Prostate gland (tissue), 2 donors: ENCODE measurements around the gene MYLK. TPM values are rescaled to one million over a fixed set of nuclear protein-coding genes. Genes with fewer than 3 reads are reported as not detected.

ENCODE experiments used
- DNase-seq: peaks from one replicate; pipeline ENCODE4 v3.0.0-alpha.2; 2019; ENCODE audit warnings: low spot score
- H3K27ac ChIP-seq, 2 donors: fragments of 200-600 bp; sonication (generic); 2 replicates each; pipeline ENCODE4 v1.5.1; 2017 to 2019
- H3K27me3 ChIP-seq: fragments of 200-600 bp; sonication (generic); replicated peaks from 2 replicates; pipeline ENCODE4 v1.5.1; 2019; ENCODE audit not compliant: insufficient read depth
- H3K36me3 ChIP-seq, 2 donors: fragments of 200-600 bp; sonication (generic); 1 replicate in 1 of 2; 2 replicates in 1 of 2; pipeline versions ENCODE4 v1.5.1 to v1.8.1; 2017 to 2019
- H3K4me1 ChIP-seq: fragments of 200-600 bp; sonication (generic); replicated peaks from 2 replicates; pipeline ENCODE4 v1.5.1; 2019
- H3K4me3 ChIP-seq, 2 donors: fragments of 200-600 bp; sonication (generic); 2 replicates each; pipeline ENCODE4 v1.5.1; 2017 to 2019
- H3K9me3 ChIP-seq: fragments of 200-600 bp; sonication (generic); 2 replicates; pipeline ENCODE4 v1.5.1; 2017
- POLR2A ChIP-seq: fragments of 450-650 bp; IDR thresholded peaks from one replicate; pipeline ENCODE4 v1.6.1; 2016; ENCODE audit warnings: antibody characterized with exemption, mild to moderate bottlenecking
- POLR2AphosphoS5 ChIP-seq: sonication (generic); formaldehyde crosslinking; IDR thresholded peaks from one replicate; pipeline ENCODE4 v1.6.1; 2017; ENCODE audit warnings: antibody characterized with exemption
- WGBS: methylation state at CpG from one replicate; pipeline ENCODE4 v1.1.5; 2018; 5-methylcytosine and 5-hydroxymethylcytosine counted together
- intact Hi-C: fragments of 100-400 bp; cut with DNase I; formaldehyde crosslinking; loops from one replicate; pipeline ENCODE4 v1.14.2; 2022
- total RNA-seq, 2 donors: library from RNA; depleted of rRNA; stranded (reverse); fragments of >200 nt; gene quantifications; one replicate each; pipeline ENCODE4 v1.1.0, GENCODE V29; 2016
- TF ChIP-seq, protein P1 (sequence below), 4 experiments: fragments of 200-600 bp in 2 of 4; fragments of 450-650 bp in 2 of 4; sonication (generic) in 2 of 4; IDR thresholded peaks; 1 replicate in 3 of 4; 2 replicates in 1 of 4; pipeline ENCODE4 v1.5.1; 2016 to 2019; ENCODE audit warnings: antibody characterized with exemption in 4 of 4, mild to moderate bottlenecking in 2 of 4, moderate library complexity in 2 of 4

The MYLK gene, protein sequence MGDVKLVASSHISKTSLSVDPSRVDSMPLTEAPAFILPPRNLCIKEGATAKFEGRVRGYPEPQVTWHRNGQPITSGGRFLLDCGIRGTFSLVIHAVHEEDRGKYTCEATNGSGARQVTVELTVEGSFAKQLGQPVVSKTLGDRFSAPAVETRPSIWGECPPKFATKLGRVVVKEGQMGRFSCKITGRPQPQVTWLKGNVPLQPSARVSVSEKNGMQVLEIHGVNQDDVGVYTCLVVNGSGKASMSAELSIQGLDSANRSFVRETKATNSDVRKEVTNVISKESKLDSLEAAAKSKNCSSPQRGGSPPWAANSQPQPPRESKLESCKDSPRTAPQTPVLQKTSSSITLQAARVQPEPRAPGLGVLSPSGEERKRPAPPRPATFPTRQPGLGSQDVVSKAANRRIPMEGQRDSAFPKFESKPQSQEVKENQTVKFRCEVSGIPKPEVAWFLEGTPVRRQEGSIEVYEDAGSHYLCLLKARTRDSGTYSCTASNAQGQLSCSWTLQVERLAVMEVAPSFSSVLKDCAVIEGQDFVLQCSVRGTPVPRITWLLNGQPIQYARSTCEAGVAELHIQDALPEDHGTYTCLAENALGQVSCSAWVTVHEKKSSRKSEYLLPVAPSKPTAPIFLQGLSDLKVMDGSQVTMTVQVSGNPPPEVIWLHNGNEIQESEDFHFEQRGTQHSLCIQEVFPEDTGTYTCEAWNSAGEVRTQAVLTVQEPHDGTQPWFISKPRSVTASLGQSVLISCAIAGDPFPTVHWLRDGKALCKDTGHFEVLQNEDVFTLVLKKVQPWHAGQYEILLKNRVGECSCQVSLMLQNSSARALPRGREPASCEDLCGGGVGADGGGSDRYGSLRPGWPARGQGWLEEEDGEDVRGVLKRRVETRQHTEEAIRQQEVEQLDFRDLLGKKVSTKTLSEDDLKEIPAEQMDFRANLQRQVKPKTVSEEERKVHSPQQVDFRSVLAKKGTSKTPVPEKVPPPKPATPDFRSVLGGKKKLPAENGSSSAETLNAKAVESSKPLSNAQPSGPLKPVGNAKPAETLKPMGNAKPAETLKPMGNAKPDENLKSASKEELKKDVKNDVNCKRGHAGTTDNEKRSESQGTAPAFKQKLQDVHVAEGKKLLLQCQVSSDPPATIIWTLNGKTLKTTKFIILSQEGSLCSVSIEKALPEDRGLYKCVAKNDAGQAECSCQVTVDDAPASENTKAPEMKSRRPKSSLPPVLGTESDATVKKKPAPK (N-terminal part only)
- total RNA-seq = 100 to 1,000 TPM; 345 to 600 TPM

DNA sequence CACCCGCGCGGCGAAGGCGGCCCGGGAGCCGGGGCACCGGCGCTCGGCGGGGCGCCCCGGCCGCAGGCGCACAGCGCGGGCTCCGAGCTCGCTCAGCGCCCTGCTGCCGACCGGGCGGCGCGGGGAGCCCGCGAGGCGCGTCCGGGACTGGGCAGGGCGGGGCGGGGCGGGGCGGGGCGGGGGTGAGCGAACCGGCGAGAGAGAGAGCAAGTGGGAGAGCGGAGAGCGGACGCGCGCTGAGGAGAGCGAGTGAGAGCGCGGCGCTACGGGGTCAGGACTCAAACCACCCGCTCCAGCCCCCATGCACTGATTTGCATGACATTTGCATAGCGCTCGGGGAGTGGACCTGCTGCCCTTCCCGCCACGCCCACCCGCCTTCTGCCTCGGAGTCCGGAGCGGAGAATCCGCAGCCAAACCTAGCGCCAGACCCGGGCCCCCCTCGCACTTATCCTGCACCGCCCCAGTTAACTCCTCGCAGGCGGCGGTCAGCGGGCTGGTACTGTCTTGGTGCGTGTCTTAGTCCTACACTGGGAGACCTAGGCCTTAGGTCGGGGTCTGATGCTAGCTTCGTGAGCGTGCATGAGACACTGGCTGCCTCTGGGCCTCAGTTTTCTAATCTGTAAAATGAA lies at the start of gene MYLK:
Gene MYLK, minus strand, starts transcription at position 130 of the 629 bp plus-strand sequence. CDS start 90,491 bp downstream, outside the sequence.
- 4% methylated on average over 43 of the region's 70 CpGs for WGBS
- no peaks in the 10 kb centered on the region for H3K4me1 ChIP-seq
- H3K27ac ChIP-seq = peak within 1 kb of the TSS in 1 of 2 donors; percentile 37
- peak within 1 kb of the TSS; percentile 35 to 41 for H3K4me3 ChIP-seq
- no peaks in the 10 kb centered on the region for H3K36me3 ChIP-seq
- DNase-seq = peak; percentile 63
- no peaks in the 10 kb centered on the region for H3K9me3 ChIP-seq
- intact Hi-C loops = loop anchor here (10.0 kb wide), 1 partner anchor 230 kb away; no protein-coding TSS in a partner anchor
- H3K27me3 ChIP-seq = no peaks in the 10 kb centered on the region
- no peak for TF ChIP-seq POLR2AphosphoS5
- TF ChIP-seq, protein P1, sequence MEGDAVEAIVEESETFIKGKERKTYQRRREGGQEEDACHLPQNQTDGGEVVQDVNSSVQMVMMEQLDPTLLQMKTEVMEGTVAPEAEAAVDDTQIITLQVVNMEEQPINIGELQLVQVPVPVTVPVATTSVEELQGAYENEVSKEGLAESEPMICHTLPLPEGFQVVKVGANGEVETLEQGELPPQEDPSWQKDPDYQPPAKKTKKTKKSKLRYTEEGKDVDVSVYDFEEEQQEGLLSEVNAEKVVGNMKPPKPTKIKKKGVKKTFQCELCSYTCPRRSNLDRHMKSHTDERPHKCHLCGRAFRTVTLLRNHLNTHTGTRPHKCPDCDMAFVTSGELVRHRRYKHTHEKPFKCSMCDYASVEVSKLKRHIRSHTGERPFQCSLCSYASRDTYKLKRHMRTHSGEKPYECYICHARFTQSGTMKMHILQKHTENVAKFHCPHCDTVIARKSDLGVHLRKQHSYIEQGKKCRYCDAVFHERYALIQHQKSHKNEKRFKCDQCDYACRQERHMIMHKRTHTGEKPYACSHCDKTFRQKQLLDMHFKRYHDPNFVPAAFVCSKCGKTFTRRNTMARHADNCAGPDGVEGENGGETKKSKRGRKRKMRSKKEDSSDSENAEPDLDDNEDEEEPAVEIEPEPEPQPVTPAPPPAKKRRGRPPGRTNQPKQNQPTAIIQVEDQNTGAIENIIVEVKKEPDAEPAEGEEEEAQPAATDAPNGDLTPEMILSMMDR (IDR thresholded peaks at IDR 0.05) = no peak
- no peak for TF ChIP-seq POLR2A

DNA sequence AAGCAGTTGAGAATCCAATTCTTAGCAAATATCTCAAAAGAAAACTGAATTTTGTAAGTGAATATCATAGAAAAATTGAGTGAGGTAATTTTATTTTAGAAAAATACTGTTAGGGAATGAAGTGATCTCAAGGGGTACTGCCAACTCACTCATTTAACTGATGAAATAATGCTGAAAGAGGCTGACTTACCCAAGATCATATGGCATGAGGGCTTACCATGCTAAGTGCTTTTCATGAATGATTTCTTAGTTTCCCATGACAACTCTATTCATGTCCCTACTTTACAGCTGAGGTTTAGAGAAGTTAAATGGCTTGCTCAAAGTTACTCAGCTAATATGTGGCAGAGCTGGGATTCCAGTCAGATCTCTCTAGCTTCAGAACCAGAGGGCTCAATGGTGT lies 46.3 kb upstream of the MYLK start:
- TF ChIP-seq POLR2A = no peak
- TF ChIP-seq POLR2AphosphoS5 = no peak
- TF ChIP-seq, protein P1 (IDR thresholded peaks at IDR 0.05) = no peak
- no peak for DNase-seq

DNA sequence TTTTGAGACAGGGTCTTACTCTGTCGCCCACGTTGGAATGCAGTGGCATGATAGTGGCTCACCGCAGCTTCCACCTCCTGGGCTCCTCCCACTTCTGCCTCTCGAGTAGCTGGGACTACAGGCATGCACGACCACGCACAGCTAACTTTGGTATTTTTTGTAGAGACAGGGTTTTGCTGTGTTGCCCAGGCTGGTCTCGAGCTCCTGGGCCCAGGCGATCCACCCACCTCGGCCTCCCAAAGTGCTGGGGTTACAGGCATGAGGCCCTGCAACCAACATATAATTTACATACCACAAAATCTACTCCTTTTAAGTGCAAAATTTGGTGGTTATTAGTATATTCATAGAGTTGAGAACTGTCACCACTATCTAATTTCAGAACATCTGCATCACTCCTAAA lies 45.2 kb upstream of the MYLK start:
- H3K27ac ChIP-seq = no peak overlapping the region
- DNase-seq = no peak
- TF ChIP-seq POLR2A (no peak), POLR2AphosphoS5 (no peak)
- TF ChIP-seq, protein P1 (IDR thresholded peaks at IDR 0.05) = no peak
- WGBS = 96% methylated on average over 9 of the region's 9 CpGs
- no peaks in the 10 kb centered on the region for H3K27me3 ChIP-seq
- intact Hi-C loops = no loop called here
- no peak overlapping the region for H3K4me3 ChIP-seq
- no peaks in the 10 kb centered on the region for H3K9me3 ChIP-seq
- no peaks in the 10 kb centered on the region for H3K36me3 ChIP-seq
- H3K4me1 ChIP-seq = no peaks in the 10 kb centered on the region

More for the DNA sequence above, 46.3 kb upstream of the MYLK start:
- H3K27me3 ChIP-seq = no peaks in the 10 kb centered on the region
- H3K4me1 ChIP-seq = no peaks in the 10 kb centered on the region
- no peaks in the 10 kb centered on the region for H3K36me3 ChIP-seq
- no peak overlapping the region for H3K27ac ChIP-seq
- H3K4me3 ChIP-seq = no peak overlapping the region
- intact Hi-C loops = no loop called here
- H3K9me3 ChIP-seq = no peaks in the 10 kb centered on the region

DNA sequence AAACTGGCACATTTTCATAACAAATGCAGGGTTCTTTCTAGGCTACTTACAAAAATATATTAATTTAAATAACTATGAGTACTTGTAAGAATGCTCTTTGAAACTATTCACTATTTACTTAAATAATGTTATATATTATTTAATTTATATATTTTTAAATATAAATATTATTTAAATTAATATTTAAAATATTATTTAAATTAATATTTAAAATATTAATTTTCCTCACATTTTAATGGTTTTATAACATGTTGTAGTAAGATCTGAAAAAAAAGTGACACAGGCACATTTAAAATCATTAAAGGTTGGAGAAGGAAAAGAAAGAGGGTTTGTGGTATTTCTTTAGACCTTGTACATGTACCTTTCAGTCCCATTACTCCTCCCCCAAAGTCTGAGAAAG lies 42.3 kb upstream of the MYLK start:
- Histone ChIP-seq H3K36me3 (no peaks in the 10 kb centered on the region), H3K27me3 (no peaks in the 10 kb centered on the region), H3K27ac (no peak overlapping the region), H3K9me3 (no peaks in the 10 kb centered on the region), H3K4me1 (no peaks in the 10 kb centered on the region), H3K4me3 (no peak overlapping the region)
- DNase-seq = no peak
- TF ChIP-seq POLR2AphosphoS5 = no peak
- TF ChIP-seq, protein P1 (IDR thresholded peaks at IDR 0.05) = no peak
- TF ChIP-seq POLR2A = no peak
- intact Hi-C loops = no loop called here
